Umbilical cord (tissue), 2 donors: ENCODE data around the gene STEAP2. TPM values are rescaled to one million over a fixed set of nuclear protein-coding genes. Genes with fewer than 3 reads are reported as not detected.

Source experiments
- DNase-seq: peaks from one replicate; pipeline ENCODE4 v3.0.0-alpha.2; 2015; ENCODE audit warnings: low spot score
- total RNA-seq: library from RNA; depleted of rRNA; stranded (reverse); fragments of >200 nt; gene quantifications from one replicate; pipeline ENCODE4 v1.2.3, GENCODE V29; 2014; ENCODE audit warnings: low replicate concordance; ENCODE audit not compliant: insufficient read depth

The STEAP2 gene
- total RNA-seq, 1 donor from 2014 or later = 22.4 TPM

DNA sequence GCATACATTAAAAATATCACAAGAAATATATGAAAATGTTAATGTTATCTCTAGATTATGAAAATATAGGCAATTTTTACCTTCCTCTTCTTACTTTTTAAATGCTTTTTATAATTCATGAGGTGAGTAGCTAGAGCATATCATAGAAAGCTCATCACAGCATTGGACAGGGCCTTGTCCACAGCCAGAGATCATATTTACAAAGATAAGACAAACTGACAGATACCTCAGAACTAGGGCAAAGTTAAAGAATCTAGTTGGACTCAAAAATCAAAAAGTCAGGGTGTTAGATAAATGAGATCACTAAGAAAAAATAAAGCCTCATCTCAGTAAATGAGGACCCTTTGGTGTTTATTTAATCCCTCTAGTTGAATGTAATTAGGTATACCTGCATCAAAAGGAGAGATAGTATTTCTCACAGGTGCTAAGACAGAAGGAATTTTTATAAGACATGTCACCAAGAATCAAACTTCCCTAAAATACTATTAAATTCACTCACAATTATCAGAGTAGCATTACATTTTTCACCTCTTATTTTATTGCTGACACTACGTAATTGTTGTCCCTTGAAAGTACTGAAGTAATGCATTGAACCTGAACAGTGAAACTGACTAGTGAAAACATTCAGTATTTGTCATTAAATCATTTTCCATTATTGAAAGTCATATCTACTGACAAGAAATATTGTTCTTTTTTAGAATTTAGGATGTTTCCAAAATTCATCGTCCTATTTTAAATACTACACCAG is 59.1 kb downstream of the STEAP2 start:
- DNase-seq = no peak

DNA sequence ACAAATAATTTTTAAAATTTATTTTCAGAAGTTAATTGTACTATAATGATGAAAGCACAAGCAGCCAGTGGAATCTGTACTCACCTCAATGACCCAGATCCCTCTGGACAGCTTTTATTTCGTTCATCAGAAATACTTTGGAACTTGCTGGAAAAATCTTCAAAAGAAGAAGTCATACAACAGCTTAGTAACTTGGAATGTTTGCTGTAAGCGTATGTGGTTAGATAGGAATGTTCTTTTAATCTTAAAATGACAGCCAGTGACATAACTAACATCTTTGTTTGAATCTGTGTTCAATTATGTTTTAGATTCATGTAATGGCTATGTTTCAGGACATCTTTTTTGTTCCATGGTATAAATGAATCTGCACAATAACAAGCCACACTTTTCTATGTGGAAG is 60.2 kb downstream of the STEAP2 start:
- no peak for DNase-seq

DNA sequence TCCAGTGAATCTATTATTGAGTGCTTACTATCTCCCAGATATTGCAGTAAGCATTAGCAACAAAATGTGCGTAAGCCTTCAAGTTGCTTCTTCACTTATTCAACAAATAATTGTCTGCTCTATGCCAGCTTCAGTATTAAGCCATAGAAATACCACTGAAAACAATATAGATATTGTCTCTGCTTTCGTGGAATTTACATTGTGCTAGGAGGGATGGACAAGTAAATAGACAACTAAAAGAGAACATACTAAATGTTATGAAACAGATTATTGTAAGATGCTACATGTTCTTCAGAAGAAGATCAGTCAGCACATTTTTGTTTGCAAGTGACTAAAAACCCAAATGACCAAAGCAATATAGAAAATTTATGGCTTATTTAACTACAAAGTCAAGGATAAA is 60.7 kb downstream of the STEAP2 start:
- no peak for DNase-seq

- DNase-seq = no peak
Measured at GRCh38 chr7:90274161-90274560, 62.6 kb downstream of the STEAP2 start.

- DNase-seq = no peak
Measured at GRCh38 chr7:90276033-90276728, 64.6 kb downstream of the STEAP2 start.

Other genes starting within 250 kb of the STEAP2 start
- 3.9 TPM for gene STEAP1, start 57.3 kb upstream of the STEAP2 start, total RNA-seq
- gene CFAP69, start 33.4 kb downstream of the STEAP2 start, total RNA-seq = 5.5 TPM
- 1.7 TPM for gene FAM237B, start 109.6 kb downstream of the STEAP2 start, total RNA-seq
- gene GTPBP10, start 135.0 kb downstream of the STEAP2 start, total RNA-seq = 66.7 TPM
- 20.5 TPM for gene CLDN12, start 191.7 kb downstream of the STEAP2 start, total RNA-seq